ENCODE results near the gene LILRB2. TPM values are rescaled to one million over a fixed set of nuclear protein-coding genes. Genes with fewer than 3 reads are reported as not detected.

The LILRB2 gene
- total and polyA plus RNA-seq, 2 experiments from 2014 or later, result not detected

GRCh38 chr19:54271106-54271505 is 9.8 kb downstream of the LILRB2 start:
- H3K27ac Mint-ChIP-seq, result no peak overlapping the region
- no peaks in the 10 kb centered on the region for H3K4me1 ChIP-seq (ENCODE audit: insufficient read depth)
- DNase-seq (ENCODE audit: low spot score) (no peak), ATAC-seq (no peak)
- H3K4me3 ChIP-seq, result no peak overlapping the region
- no peaks in the 10 kb centered on the region for H3K9me2 ChIP-seq (ENCODE audit: insufficient read depth)
- H4K20me1 ChIP-seq (replicated peaks; ENCODE audit: insufficient read depth), result no peaks in the 10 kb centered on the region
- H3K79me2 ChIP-seq (replicated peaks; ENCODE audit: insufficient read depth), result no peaks in the 10 kb centered on the region
- H3K36me3 Mint-ChIP-seq (ENCODE audit: low read depth), result no peaks in the 10 kb centered on the region
- no peak overlapping the region for H3K27ac ChIP-seq (ENCODE audit: low read depth)
- H3K9me3 Mint-ChIP-seq, result no peaks in the 10 kb centered on the region; the same call in 2 of the 3 replicates
- H3K27me3 Mint-ChIP-seq (ENCODE audit: insufficient read depth, low read depth, poor library complexity), result peaks cover 3% of the 10 kb centered on the region
- no peaks in the 10 kb centered on the region for H3K27me3 ChIP-seq (ENCODE audit: insufficient read depth)
- no peak overlapping the region for H2AFZ ChIP-seq
- TF ChIP-seq REST (IDR thresholded peaks at IDR 0.05; ENCODE audit: unreplicated experiment), result no peak
- TF ChIP-seq EZH2phosphoT487 (IDR thresholded peaks at IDR 0.05; ENCODE audit: unreplicated experiment), result no peak
- TF ChIP-seq ETS1 (IDR thresholded peaks at IDR 0.05), result no peak
- TF ChIP-seq CTCF (conservative IDR thresholded peaks at IDR 0.05; ENCODE audit: low read depth in 2 of 2), result no peak
- no peak for TF ChIP-seq POLR2AphosphoS5 (IDR thresholded peaks at IDR 0.05; ENCODE audit: low read depth)
- no peak for TF ChIP-seq JUNB (IDR thresholded peaks at IDR 0.05; ENCODE audit: unreplicated experiment)
- TF ChIP-seq ZNF331 (CRISPR knock-in tag; IDR thresholded peaks at IDR 0.05; ENCODE audit: low read depth), result no peak
- TF ChIP-seq ZNF114 (CRISPR knock-in tag; IDR thresholded peaks at IDR 0.05), result no peak
- TF ChIP-seq EZH2 (IDR thresholded peaks at IDR 0.05; ENCODE audit: low read depth, unreplicated experiment), result no peak
- no peak for TF ChIP-seq CREB1 (CRISPR knock-in tag; IDR thresholded peaks at IDR 0.05; ENCODE audit: low read depth)
- TF ChIP-seq STAT1 (IDR thresholded peaks at IDR 0.05; ENCODE audit: unreplicated experiment), result no peak
- TF ChIP-seq ZNF462 (CRISPR knock-in tag; IDR thresholded peaks at IDR 0.05), result no peak
- no peak for TF ChIP-seq NANOG (IDR thresholded peaks at IDR 0.05; ENCODE audit: borderline replicate concordance)
- H3K4me3 Mint-ChIP-seq, result no peak overlapping the region
- H3K36me3 ChIP-seq (ENCODE audit: insufficient read depth), result no peaks in the 10 kb centered on the region
- peaks cover 5% of the 10 kb centered on the region; the same call in 2 of the 3 replicates for H3K4me1 Mint-ChIP-seq
- H3F3A ChIP-seq (replicated peaks; ENCODE audit: low read depth), result no peaks in the 10 kb centered on the region
- H3K4me2 ChIP-seq, result no peak overlapping the region

All from GM23338 (cell line).